GM12878 (cell line): Measurements from ENCODE around the gene TRPM5.

Experiments used
- CTCF ChIP-seq, 3 experiments: IDR thresholded peaks in 2 of 3; conservative IDR thresholded peaks in 1 of 3; 2 replicates each; pipeline ENCODE4 v1.5.1; 2011; ENCODE audit warnings: low read depth in 3 of 3, low read length in 3 of 3, mild to moderate bottlenecking in 3 of 3, control low read depth in 2 of 3, moderate library complexity in 2 of 3, inconsistent platforms in 1 of 3, mixed read lengths in 1 of 3; ENCODE audit not compliant: control insufficient read depth in 2 of 3, insufficient read depth in 1 of 3; ENCODE audit errors: extremely low read depth in 1 of 3
- EZH2 ChIP-seq: IDR thresholded peaks from 2 replicates; pipeline ENCODE4 v1.6.1; 2012; ENCODE audit warnings: low read depth, mild to moderate bottlenecking, control low read depth, inconsistent platforms, low read length, borderline replicate concordance; ENCODE audit not compliant: control insufficient read depth
- IKZF1 ChIP-seq: fragments of 450-650 bp; conservative IDR thresholded peaks from 2 replicates; pipeline ENCODE4 v1.6.1; 2017; ENCODE audit warnings: antibody characterized with exemption, mild to moderate bottlenecking
- MXI1 ChIP-seq: fragments of 150-350 bp; IDR thresholded peaks from 2 replicates; pipeline ENCODE4 v1.6.1; 2011; ENCODE audit warnings: low read depth, mild to moderate bottlenecking, inconsistent platforms, low read length, improper control_type of control experiment
- NFYB ChIP-seq: IDR thresholded peaks from 2 replicates; pipeline ENCODE4 v1.6.1; 2011; ENCODE audit warnings: low read depth, mild to moderate bottlenecking, low read length, improper control_type of control experiment, moderate library complexity; ENCODE audit not compliant: insufficient read depth
- SIN3A ChIP-seq: IDR thresholded peaks from 2 replicates; pipeline ENCODE4 v1.6.1; 2012; ENCODE audit warnings: low read depth, low read length, improper control_type of control experiment
- SMAD1 ChIP-seq: fragments of 450-650 bp; IDR thresholded peaks from 2 replicates; pipeline ENCODE4 v1.6.1; 2018; ENCODE audit warnings: mild to moderate bottlenecking, low read depth; ENCODE audit not compliant: partially characterized antibody
- SPI1 ChIP-seq: IDR thresholded peaks from 2 replicates; pipeline ENCODE4 v1.6.1; 2011; ENCODE audit warnings: low read depth, mild to moderate bottlenecking, low read length, moderate library complexity, borderline replicate concordance; ENCODE audit not compliant: insufficient read depth

GRCh38 chr11:2395856-2396255 lies 48.5 kb downstream of the TRPM5 start:
- no peak for TF ChIP-seq CTCF (IDR thresholded peaks at IDR 0.05 in 2 of 3, conservative IDR thresholded peaks at IDR 0.05 in 1 of 3; ENCODE audit: control insufficient read depth in 2 of 3, extremely low read depth in 1 of 3, insufficient read depth in 1 of 3, low read depth in 3 of 3, low read length in 3 of 3)
- no peak for TF ChIP-seq SPI1
- no peak for TF ChIP-seq EZH2
- TF ChIP-seq MXI1: no peak
- no peak for TF ChIP-seq NFYB
- no peak for TF ChIP-seq SMAD1
- TF ChIP-seq SIN3A: no peak
- no peak for TF ChIP-seq IKZF1
